HG03571 (cell line): Measurements from ENCODE around the gene FREY1.

ENCODE experiments used
- ATAC-seq: cut with Tn5 transposase; IDR thresholded peaks from one replicate; pipeline ENCODE4 v1.9.1; 2021; ENCODE audit not compliant: unreplicated experiment

The FREY1 gene

GRCh38 chr11:45929486-45930030 is 22.5 kb upstream of the FREY1 start:
- ATAC-seq = peak; percentile 24

- ATAC-seq = no peak
These were observed 21.6 kb upstream of the FREY1 start for GRCh38 chr11:45928535-45929215.

GRCh38 chr11:45927684-45928413 is 20.8 kb upstream of the FREY1 start:
- no peak for ATAC-seq

GRCh38 chr11:45927332-45927683 is 20.2 kb upstream of the FREY1 start:
- ATAC-seq = no peak

GRCh38 chr11:45926536-45927331 is 19.7 kb upstream of the FREY1 start:
- ATAC-seq = no peak

- ATAC-seq = no peak
These were observed 18.9 kb upstream of the FREY1 start for GRCh38 chr11:45926001-45926401.

GRCh38 chr11:45925550-45925949 is 18.5 kb upstream of the FREY1 start:
- no peak for ATAC-seq

- no peak for ATAC-seq
These were observed 17.9 kb upstream of the FREY1 start for GRCh38 chr11:45924927-45925326.

- no peak for ATAC-seq
These were observed 17.2 kb upstream of the FREY1 start for GRCh38 chr11:45924036-45924915.

- no peak for ATAC-seq
These were observed 15.5 kb upstream of the FREY1 start, which contains the start of gene LARGE2 for GRCh38 chr11:45922425-45923082. LARGE2 (plus strand) TSS chr11:45922656; CDS start chr11:45922883, 227 bp downstream.

GRCh38 chr11:45921561-45922424 is 14.7 kb upstream of the FREY1 start:
- ATAC-seq = no peak

GRCh38 chr11:45920531-45921477 is 13.7 kb upstream of the FREY1 start:
- ATAC-seq = no peak

GRCh38 chr11:45919806-45920530 is 12.9 kb upstream of the FREY1 start:
- ATAC-seq = no peak

- no peak for ATAC-seq
These were observed 12.0 kb upstream of the FREY1 start for GRCh38 chr11:45918962-45919675.

GRCh38 chr11:45918331-45918941 is 11.4 kb upstream of the FREY1 start:
- ATAC-seq = peak; percentile 27

- ATAC-seq = peak; percentile 85
These were observed 10.7 kb upstream of the FREY1 start, which contains the start of gene PEX16 for GRCh38 chr11:45917623-45918330. PEX16 (minus strand) TSS chr11:45917877; CDS start chr11:45917811, 66 bp downstream.
